SH-SY5Y (cell line): ENCODE data around the gene SLC24A4.

ENCODE experiments used
- GATA2 ChIP-seq: IDR thresholded peaks from 2 replicates; pipeline ENCODE4 v1.6.1; 2011; ENCODE audit warnings: mild to moderate bottlenecking, low read depth, low read length
- GATA3 ChIP-seq: IDR thresholded peaks from 2 replicates; pipeline ENCODE4 v1.6.1; 2011; ENCODE audit warnings: low read depth, mild to moderate bottlenecking, low read length, moderate library complexity

GRCh38 chr14:92315050-92315805 is 7.7 kb upstream of the SLC24A4 start:
- TF ChIP-seq GATA3 (no peak), GATA2 (no peak)
